WERI-Rb-1 (cell line): ENCODE measurements around the gene TBCCD1.

Source experiments
- DNase-seq: peaks from one replicate; pipeline ENCODE4 v3.0.0-alpha.2; 2020
- H3K27ac ChIP-seq: fragments of 250-450 bp; sonication (Bioruptor Pico); 2 replicates; pipeline ENCODE4 v1.5.1; 2020; ENCODE audit warnings: mild to moderate bottlenecking, moderate library complexity
- H3K27me3 ChIP-seq: fragments of 250-450 bp; sonication (Bioruptor Pico); 2 replicates; pipeline ENCODE4 v1.5.1; 2021; ENCODE audit warnings: mild to moderate bottlenecking, low read depth, moderate library complexity; ENCODE audit not compliant: insufficient read depth, severe bottlenecking
- H3K36me3 ChIP-seq: fragments of 250-450 bp; sonication (Bioruptor Pico); 2 replicates; pipeline ENCODE4 v1.5.1; 2020; ENCODE audit warnings: mild to moderate bottlenecking, moderate library complexity
- H3K4me3 ChIP-seq: 2 replicates; pipeline ENCODE4 v1.5.1; 2011; ENCODE audit warnings: low read depth, mild to moderate bottlenecking, control low read depth, low read length
- H3K9me3 ChIP-seq: fragments of 250-450 bp; sonication (Bioruptor Pico); 2 replicates; pipeline ENCODE4 v1.5.1; 2021; ENCODE audit warnings: mild to moderate bottlenecking, moderate library complexity; ENCODE audit not compliant: severe bottlenecking
- TF ChIP-seq, protein P1 (sequence below): IDR thresholded peaks from 2 replicates; pipeline ENCODE4 v1.5.1; 2011; ENCODE audit warnings: low read depth, mild to moderate bottlenecking, control low read depth, inconsistent platforms, low read length

TBCCD1 gene

DNA sequence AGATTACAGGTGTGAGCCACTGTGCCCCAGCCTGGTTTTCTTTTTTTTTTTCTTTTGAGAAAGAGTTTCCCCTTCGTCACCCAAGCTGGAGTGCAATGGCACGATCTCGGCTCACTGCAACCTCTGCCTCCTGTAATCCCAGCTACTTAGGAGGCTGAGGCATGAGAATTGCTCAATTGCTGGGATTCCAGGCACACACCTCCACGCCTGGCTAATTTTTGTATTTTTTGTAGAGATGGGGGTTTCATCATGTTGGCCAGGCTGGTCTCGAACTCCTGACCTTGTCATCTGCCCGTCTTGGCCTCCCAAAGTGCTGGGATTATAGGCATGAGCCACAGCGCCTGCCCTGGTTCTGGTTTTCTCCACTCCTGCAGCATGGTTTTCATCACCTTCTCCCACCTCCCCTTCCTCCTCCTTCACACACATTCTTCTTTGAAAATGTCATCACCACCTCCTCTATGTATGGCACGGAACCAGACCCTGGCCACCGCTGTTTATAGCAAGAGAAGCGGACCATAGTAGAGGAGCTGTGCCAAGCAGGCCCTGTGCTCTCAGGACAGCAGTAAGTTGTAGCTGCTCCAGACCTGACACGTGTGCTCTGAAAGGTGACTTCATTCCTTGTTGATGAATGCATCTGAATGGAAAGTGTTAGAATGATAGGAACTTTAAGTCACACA lies 31.1 kb upstream of the TBCCD1 start:
- Histone ChIP-seq H3K4me3 (no peak overlapping the region), H3K27ac (no peak overlapping the region), H3K9me3 (no peaks in the 10 kb centered on the region), H3K27me3 (no peaks in the 10 kb centered on the region), H3K36me3 (no peaks in the 10 kb centered on the region)
- TF ChIP-seq, protein P1, sequence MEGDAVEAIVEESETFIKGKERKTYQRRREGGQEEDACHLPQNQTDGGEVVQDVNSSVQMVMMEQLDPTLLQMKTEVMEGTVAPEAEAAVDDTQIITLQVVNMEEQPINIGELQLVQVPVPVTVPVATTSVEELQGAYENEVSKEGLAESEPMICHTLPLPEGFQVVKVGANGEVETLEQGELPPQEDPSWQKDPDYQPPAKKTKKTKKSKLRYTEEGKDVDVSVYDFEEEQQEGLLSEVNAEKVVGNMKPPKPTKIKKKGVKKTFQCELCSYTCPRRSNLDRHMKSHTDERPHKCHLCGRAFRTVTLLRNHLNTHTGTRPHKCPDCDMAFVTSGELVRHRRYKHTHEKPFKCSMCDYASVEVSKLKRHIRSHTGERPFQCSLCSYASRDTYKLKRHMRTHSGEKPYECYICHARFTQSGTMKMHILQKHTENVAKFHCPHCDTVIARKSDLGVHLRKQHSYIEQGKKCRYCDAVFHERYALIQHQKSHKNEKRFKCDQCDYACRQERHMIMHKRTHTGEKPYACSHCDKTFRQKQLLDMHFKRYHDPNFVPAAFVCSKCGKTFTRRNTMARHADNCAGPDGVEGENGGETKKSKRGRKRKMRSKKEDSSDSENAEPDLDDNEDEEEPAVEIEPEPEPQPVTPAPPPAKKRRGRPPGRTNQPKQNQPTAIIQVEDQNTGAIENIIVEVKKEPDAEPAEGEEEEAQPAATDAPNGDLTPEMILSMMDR, result no peak
- DNase-seq, result no peak

DNA sequence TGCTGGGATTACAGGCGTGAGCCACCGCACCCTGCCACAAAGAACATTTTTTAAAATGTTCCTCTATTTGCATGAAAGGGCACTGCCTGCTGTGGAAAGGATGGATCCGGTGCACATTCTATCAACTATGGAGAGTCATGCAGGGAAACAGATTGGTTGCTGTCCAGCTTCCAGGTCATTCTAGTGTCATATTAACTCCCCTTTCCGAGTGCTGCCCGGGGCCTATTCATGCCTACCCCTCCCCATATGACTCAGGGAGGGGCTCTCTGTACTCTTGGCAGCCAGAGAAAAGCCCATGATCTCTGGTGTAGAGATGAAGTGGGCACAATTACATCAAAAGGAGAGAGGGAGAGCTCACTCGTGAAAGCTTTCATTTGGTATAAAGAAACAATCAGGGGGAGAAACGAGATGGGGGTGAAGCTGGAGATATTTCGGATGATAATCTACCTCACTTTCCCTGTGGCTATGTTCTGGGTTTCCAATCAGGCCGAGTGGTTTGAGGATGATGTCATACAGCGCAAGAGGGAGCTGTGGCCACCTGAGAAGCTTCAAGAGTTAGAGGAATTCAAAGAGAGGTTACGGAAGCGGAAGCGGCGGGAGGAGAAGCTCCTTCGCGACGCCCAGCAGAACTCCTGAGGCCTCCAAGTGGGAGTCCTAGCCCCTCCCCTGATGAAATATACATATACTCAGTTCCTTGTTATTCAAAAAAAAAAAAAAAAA lies 29.6 kb upstream of the TBCCD1 start:
- no peaks in the 10 kb centered on the region for H3K9me3 ChIP-seq
- TF ChIP-seq, protein P1, result no peak
- H3K27ac ChIP-seq, result no peak overlapping the region
- H3K4me3 ChIP-seq, result no peak overlapping the region
- no peak for DNase-seq
- H3K27me3 ChIP-seq, result no peaks in the 10 kb centered on the region
- no peaks in the 10 kb centered on the region for H3K36me3 ChIP-seq

- no peak overlapping the region for H3K27ac ChIP-seq
- H3K27me3 ChIP-seq, result no peaks in the 10 kb centered on the region
- no peak for DNase-seq
- TF ChIP-seq, protein P1, result no peak
- no peaks in the 10 kb centered on the region for H3K36me3 ChIP-seq
- H3K9me3 ChIP-seq, result no peaks in the 10 kb centered on the region
- H3K4me3 ChIP-seq, result no peak overlapping the region
Observed at GRCh38 chr3:186594591-186595113, 27.5 kb upstream of the TBCCD1 start.

DNA sequence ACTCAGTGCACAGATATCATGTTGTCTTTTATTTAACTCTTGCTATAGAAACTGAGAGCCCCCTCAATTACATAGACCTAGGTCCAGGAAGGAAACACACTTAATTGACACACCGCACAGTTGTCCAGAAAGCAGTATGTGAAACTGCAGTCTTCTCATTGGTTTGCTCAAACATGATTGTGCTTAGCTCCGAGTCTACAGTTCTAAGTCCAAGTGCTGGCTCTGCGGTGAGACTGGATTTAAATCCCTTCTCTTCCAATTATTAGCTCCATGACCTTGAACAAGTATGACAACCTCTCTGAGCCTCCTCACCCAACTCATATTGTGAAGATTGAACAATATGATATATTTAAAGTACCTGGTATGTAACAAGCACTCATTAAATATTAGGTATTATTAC lies 26.7 kb upstream of the TBCCD1 start:
- Histone ChIP-seq H3K9me3 (no peaks in the 10 kb centered on the region), H3K27me3 (no peaks in the 10 kb centered on the region), H3K36me3 (no peaks in the 10 kb centered on the region), H3K27ac (no peak overlapping the region), H3K4me3 (no peak overlapping the region)
- TF ChIP-seq, protein P1, result no peak
- DNase-seq, result no peak

DNA sequence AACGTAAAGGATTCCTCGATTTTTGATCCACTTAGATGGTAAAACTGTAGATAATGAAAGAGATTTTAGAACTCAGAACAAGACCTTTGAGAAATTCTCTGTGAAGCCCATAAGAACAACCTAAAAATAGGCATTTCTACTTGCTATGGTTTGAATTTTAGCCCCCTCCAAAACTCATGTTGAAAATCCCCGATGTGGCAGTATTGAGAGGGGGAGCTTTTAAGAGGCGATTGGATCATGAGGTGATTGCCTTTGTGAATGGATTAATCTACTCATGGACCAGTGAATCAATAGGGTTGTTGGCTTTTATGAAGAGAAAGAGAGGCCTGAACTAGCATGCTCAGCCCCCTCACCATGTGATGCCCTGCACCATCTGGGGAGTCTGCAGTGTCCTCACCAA lies 25.5 kb upstream of the TBCCD1 start:
- Histone ChIP-seq H3K36me3 (no peaks in the 10 kb centered on the region), H3K9me3 (no peaks in the 10 kb centered on the region), H3K27me3 (no peaks in the 10 kb centered on the region), H3K4me3 (no peak overlapping the region), H3K27ac (no peak overlapping the region)
- DNase-seq, result no peak
- TF ChIP-seq, protein P1, result no peak
